ENCODE results near the gene PCGF5.
"Not testable (repeated sequence)": the region's sequence is repeated elsewhere in the genome, so short reads cannot be mapped to it uniquely, and the experiment has no call there.

The PCGF5 gene

DNA sequence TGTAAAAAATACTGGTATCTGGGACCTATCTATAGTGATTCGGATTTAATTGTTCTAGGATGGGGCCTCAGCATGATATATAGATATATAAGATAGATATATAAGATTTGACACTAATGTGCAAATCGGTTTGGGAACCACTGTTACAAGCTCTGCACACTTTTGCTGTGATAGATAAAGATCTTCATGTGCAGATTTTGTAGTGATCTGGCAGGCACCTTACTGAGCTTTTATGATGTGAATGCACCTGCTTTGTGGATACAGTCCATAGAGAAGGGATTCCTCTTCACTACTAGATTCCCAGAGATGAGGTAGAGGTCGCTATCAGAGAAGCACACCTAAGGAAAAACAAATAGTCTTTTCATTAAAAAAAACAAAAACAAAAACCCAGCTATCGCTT, 33.3 kb upstream of the PCGF5 start:
- H3K4me1 ChIP-seq, result peaks cover 11% of the 10 kb centered on the region
- no peak overlapping the region for H3K9ac ChIP-seq
- no peak overlapping the region for H3K27ac ChIP-seq
- TF ChIP-seq, protein P1, sequence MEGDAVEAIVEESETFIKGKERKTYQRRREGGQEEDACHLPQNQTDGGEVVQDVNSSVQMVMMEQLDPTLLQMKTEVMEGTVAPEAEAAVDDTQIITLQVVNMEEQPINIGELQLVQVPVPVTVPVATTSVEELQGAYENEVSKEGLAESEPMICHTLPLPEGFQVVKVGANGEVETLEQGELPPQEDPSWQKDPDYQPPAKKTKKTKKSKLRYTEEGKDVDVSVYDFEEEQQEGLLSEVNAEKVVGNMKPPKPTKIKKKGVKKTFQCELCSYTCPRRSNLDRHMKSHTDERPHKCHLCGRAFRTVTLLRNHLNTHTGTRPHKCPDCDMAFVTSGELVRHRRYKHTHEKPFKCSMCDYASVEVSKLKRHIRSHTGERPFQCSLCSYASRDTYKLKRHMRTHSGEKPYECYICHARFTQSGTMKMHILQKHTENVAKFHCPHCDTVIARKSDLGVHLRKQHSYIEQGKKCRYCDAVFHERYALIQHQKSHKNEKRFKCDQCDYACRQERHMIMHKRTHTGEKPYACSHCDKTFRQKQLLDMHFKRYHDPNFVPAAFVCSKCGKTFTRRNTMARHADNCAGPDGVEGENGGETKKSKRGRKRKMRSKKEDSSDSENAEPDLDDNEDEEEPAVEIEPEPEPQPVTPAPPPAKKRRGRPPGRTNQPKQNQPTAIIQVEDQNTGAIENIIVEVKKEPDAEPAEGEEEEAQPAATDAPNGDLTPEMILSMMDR (IDR thresholded peaks at IDR 0.05), result no peak
- no peaks in the 10 kb centered on the region for H3K27me3 ChIP-seq (ENCODE audit: control insufficient read depth, insufficient read depth, low read length)
- H3K79me2 ChIP-seq, result peaks cover 24% of the 10 kb centered on the region
- H3K9me3 ChIP-seq (ENCODE audit: control insufficient read depth, low read length), result no peaks in the 10 kb centered on the region
- H2AFZ ChIP-seq, result no peak overlapping the region
- H3K36me3 ChIP-seq (ENCODE audit: control insufficient read depth, insufficient read depth, low read length), result no peaks in the 10 kb centered on the region
- no peak overlapping the region for H3K4me3 ChIP-seq (ENCODE audit: low read depth, low read length)
- H3K4me2 ChIP-seq (ENCODE audit: low read length), result no peak overlapping the region

DNA sequence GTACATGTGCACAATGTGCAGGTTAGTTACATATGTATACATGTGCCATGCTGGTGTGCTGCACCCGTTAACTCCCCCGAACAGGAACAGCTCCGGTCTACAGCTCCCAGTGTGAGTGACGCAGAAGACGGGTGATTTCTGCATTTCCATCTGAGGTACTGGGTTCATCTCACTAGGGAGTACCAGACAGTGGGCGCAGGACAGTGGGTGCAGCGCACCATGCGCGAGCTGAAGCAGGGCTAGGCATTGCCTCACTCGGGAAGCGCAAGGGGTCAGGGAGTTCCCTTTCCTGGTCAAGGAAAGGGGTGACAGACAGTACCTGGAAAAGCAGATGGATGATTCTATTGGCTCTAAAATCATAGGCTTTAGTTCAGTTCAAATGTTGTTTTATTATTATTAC, 32.5 kb upstream of the PCGF5 start:
- H3K4me3 ChIP-seq (ENCODE audit: low read depth, low read length); H3K27ac ChIP-seq; H3K27me3 ChIP-seq (ENCODE audit: control insufficient read depth, insufficient read depth, low read length); H3K36me3 ChIP-seq (ENCODE audit: control insufficient read depth, insufficient read depth, low read length); H2AFZ ChIP-seq; H3K9ac ChIP-seq; H3K4me2 ChIP-seq (ENCODE audit: low read length); H3K9me3 ChIP-seq (ENCODE audit: control insufficient read depth, low read length): not testable (repeated sequence)
- Histone ChIP-seq H3K4me1 (peaks cover 11% of the 10 kb centered on the region), H3K79me2 (peaks cover 28% of the 10 kb centered on the region)

DNA sequence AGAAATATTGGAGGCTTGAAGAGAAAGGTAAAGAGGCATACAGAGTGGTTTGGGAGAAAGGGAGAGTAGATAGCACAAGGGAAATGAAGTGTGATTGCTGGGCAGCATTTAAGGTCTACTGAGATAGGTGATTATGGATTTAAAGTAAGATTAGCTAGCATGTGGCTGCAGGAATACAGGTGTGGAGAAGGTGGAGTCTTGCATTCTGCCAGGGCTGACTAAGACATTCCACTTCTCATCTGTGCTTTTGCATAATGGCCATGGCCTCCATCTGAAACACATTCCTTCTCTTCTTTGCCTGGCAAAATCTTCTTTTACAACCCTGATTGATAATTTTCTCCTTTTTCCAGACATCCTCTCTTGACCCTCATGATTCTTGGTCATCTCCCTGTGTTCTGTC, 31.6 kb upstream of the PCGF5 start:
- TF ChIP-seq, protein P1 (IDR thresholded peaks at IDR 0.05), result no peak
- Histone ChIP-seq H3K79me2 (peaks cover 31% of the 10 kb centered on the region), H3K4me1 (peaks cover 11% of the 10 kb centered on the region), H3K9me3 (ENCODE audit: control insufficient read depth, low read length) (no peaks in the 10 kb centered on the region), H3K9ac (no peak overlapping the region), H3K4me3 (ENCODE audit: low read depth, low read length) (no peak overlapping the region), H3K27me3 (ENCODE audit: control insufficient read depth, insufficient read depth, low read length) (no peaks in the 10 kb centered on the region), H3K4me2 (ENCODE audit: low read length) (no peak overlapping the region), H3K27ac (no peak overlapping the region), H3K36me3 (ENCODE audit: control insufficient read depth, insufficient read depth, low read length) (no peaks in the 10 kb centered on the region), H2AFZ (no peak overlapping the region)

DNA sequence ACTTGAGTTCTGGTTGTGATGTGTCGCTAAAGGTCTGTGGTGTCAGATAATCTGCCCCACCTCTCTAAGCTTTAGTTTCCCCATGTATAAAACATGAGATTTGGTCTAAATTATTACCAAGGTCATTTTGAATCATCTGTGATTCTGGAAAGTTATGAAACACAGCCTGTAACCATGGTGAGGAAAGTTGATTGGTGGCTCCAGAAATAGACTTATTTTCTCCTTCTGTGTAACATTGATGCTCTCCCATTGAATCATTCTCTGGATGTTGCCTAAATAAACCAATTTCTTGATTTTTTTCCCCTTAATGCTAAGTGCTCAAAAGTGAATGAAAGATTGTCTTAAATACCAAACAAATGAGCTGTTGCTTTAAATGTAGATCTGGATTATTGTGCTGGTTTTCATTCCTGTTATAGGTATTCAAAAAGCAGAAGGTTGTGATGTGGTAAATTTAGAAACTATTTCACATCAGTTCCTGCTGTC, 30.0 kb upstream of the PCGF5 start:
- H3K4me2 ChIP-seq (ENCODE audit: low read length), result no peak overlapping the region

DNA sequence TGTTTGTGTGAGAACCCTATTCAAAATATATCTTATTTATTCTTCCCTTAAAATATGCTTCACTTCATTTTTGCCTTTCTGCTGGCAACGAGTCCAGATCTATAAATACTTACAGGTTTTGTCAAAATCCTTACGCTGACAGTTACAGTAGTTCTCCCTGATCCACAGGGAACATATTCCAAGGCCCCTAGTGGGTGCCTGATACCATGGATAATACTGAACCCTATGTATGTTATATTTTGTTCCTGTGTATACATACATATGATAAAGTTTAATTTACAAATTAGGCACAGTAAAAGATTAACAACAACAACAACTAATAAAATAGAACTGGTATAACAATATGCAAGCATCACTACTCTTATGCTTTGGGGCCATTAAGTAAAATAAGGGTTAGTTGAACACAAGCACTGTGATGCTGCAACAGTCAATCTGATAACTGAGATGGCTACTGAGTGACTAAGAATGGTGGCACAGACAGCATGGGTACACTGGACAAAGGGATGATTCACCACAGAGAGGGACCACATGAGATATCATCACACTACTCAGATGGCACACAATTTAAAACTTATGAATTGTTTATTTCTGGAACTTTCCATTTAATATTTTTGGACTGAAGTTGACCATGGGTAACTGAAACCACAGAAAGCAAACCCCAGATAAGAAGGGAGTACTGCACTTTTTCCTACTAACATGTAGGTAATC, 29.4 kb upstream of the PCGF5 start:
- Histone ChIP-seq H3K36me3 (ENCODE audit: control insufficient read depth, insufficient read depth, low read length) (no peaks in the 10 kb centered on the region), H3K27ac (no peak overlapping the region), H2AFZ (no peak overlapping the region), H3K4me1 (peaks cover 11% of the 10 kb centered on the region), H3K4me3 (ENCODE audit: low read depth, low read length) (no peak overlapping the region), H3K79me2 (peaks cover 39% of the 10 kb centered on the region), H3K9me3 (ENCODE audit: control insufficient read depth, low read length) (no peaks in the 10 kb centered on the region), H3K27me3 (ENCODE audit: control insufficient read depth, insufficient read depth, low read length) (no peaks in the 10 kb centered on the region), H3K4me2 (ENCODE audit: low read length) (no peak overlapping the region), H3K9ac (no peak overlapping the region)
- TF ChIP-seq, protein P1 (IDR thresholded peaks at IDR 0.05), result no peak

More for the DNA sequence above, 30.0 kb upstream of the PCGF5 start:
- Histone ChIP-seq H3K27me3 (ENCODE audit: control insufficient read depth, insufficient read depth, low read length) (no peaks in the 10 kb centered on the region), H3K9ac (no peak overlapping the region), H2AFZ (no peak overlapping the region), H3K4me3 (ENCODE audit: low read depth, low read length) (no peak overlapping the region), H3K27ac (no peak overlapping the region), H3K4me1 (peaks cover 11% of the 10 kb centered on the region), H3K79me2 (peaks cover 39% of the 10 kb centered on the region), H3K36me3 (ENCODE audit: control insufficient read depth, insufficient read depth, low read length) (no peaks in the 10 kb centered on the region), H3K9me3 (ENCODE audit: control insufficient read depth, low read length) (no peaks in the 10 kb centered on the region)
- TF ChIP-seq, protein P1 (IDR thresholded peaks at IDR 0.05), result no peak
